ENCODE results near the gene ECI1.

The ECI1 gene

DNA sequence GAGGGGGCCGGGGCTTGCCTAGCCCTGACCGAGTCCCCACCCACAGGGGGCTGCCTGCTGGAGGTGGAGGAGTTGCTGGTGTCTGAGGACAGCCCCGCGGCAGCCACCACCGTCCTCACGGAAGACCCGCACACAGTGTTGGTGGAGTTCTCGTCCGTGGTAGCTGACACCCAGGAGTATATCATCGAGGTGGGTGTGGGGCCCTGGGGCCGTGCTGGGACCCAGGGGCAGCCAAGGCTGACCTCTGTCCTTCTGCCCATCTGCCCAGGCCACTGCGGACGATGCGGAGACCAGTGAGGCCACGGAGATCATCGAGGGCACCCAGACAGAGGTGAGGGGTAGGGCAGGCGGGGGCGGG, 16.6 kb downstream of the ECI1 start:
- no peak overlapping the region for H3K4me3 ChIP-seq (ENCODE audit: low read depth, low read length)

DNA sequence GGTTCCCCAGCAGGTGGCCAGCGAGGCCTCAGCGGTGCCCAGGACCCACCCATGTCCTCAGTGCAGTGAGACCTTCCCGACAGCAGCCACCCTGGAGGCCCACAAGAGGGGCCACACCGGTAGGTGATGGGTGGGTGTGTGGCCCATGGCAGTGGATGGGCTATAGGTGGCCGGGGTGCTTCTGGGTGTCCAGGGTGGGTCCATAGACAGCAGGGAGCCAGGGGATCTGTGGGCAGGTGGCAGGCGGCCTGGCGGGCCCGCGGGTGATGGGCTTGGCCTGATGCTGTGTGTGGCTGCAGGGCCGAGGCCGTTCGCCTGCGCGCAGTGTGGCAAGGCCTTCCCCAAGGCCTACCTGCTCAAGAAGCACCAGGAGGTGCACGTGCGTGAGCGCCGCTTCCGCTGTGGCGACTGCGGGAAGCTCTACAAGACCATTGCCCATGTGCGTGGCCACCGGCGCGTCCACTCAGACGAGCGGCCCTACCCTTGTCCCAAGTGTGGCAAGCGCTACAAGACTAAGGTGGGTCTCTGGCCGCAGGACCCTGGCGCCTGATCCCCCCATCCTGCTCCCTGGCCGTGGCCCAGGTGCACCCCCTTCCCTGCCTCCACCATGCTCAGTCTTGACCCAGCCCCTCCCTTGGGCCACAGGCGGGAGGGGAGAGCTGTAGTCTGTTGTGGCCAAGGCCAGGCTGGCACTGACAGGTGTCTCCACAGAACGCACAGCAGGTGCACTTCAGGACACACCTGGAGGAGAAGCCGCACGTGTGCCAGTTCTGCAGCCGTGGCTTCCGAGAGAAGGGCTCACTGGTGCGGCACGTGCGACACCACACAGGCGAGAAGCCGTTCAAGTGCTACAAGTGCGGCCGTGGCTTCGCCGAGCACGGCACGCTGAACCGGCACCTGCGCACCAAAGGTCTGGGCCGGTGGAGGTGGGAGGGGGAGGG, 17.2 kb downstream of the ECI1 start:
- H3K4me3 ChIP-seq (ENCODE audit: low read depth, low read length), result no peak overlapping the region

DNA sequence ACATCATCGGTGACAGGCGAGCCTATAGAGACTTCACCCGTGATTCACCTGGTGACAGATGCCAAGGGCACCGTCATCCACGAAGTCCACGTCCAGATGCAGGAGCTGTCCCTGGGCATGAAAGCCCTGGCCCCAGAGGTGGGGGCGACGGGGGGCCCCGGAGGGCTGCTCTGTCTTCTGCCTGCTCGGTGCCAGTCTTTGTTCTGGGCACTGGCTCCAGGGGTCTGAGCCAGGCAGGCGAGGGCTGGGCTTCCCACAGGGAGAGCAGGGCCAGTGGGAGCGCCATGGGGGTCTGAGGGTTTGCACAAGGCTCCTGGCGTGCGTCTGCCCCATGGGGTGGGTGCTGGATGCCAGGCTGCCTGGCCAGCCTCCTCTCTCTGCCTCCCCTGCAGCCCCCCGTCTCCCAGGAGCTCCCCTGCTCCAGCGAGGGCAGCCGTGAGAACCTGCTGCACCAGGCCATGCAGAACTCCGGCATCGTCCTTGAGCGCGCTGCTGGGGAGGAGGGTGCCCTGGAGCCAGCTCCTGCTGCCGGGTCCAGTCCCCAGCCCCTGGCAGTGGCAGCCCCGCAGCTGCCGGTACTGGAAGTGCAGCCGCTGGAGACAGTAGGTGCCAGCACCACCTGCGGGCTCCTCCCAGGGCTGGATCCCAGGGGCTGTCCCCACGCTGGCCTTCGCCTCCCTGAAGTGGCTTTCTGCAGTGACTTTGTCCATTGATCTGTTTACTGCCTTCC, 18.2 kb downstream of the ECI1 start:
- no peak overlapping the region for H3K4me3 ChIP-seq (ENCODE audit: low read depth, low read length)

DNA sequence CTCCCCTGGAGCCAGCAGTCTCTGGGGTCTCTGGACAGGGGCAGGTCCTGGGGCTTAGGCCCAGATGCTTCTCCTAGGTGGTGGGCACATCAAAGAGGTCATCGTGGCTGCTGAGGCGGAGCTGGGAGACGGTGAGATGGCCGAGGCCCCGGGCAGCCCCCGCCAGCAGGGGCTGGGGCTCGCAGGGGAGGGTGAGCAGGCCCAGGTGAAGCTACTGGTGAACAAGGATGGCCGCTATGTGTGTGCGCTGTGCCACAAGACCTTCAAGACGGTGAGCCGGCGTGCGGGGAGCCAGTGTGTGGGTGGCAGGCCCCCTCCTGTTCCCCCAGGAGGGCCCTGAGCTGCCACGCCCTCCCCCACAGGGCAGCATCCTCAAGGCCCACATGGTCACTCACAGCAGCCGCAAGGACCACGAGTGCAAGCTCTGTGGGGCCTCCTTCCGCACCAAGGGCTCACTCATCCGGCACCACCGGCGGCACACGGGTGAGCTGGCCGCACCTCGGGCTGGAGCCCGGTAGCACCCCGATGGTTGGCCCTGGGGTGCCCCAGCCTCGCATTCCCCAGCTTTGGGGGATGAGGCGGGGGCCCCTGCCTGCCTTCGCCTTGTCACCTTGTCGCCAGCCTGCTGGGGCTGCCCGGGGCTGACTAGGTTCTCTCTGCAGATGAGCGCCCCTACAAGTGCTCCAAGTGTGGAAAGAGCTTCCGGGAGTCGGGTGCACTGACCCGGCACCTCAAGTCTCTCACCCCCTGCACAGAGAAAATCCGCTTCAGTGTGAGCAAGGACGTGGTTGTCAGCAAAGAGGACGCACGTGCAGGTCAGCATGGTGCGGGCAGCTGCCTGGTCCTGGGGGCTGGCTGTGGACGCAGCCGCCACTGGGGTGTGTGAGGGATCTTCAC, 19.0 kb downstream of the ECI1 start:
- H3K4me3 ChIP-seq (ENCODE audit: low read depth, low read length), result no peak overlapping the region

DNA sequence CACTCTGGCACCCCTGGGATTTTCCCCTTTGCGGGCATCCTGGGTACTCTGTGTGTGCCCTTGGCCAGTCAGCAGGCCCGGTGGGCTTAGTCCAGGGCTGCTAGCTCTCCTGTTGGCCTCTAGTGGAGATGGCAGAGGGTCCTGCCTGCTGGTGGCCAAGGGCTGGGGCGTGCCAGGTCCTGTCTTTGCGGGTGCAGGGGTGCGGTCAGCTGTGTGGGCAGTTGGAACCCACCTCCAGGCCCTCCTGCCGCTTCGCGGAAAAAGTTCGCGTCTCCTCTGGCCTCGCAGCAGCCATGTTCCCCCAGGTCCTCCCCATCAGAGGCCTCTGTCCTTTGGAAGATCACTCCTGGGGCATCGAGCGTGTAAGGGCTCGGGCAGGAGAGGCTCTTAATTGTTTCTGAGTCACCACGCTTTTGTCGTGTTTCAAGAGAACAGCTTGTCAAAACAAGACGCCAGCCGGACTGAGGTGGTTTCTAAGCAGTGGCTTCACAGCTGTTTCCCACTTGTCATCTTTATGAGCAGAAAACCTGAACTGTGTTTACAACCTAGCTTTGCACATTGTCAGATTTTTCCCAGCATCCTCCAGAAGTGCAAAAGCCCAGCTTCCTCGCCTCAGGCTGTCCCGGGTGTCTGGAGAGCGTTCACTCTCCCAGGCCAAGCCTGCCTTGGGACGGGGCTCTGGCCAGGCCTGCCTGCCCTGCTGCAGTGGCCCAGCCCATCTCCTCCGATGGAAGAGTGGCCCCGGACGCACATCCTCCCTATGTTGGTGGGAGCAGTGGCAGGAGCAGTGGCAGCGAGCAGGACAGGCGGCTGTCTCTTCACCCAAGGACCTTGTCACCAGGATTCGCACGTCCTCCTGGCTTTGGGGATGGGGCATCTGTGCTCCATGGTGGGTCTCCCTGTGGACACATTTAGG, 20.1 kb downstream of the ECI1 start:
- H3K4me3 ChIP-seq (ENCODE audit: low read depth, low read length), result no peak overlapping the region

DNA sequence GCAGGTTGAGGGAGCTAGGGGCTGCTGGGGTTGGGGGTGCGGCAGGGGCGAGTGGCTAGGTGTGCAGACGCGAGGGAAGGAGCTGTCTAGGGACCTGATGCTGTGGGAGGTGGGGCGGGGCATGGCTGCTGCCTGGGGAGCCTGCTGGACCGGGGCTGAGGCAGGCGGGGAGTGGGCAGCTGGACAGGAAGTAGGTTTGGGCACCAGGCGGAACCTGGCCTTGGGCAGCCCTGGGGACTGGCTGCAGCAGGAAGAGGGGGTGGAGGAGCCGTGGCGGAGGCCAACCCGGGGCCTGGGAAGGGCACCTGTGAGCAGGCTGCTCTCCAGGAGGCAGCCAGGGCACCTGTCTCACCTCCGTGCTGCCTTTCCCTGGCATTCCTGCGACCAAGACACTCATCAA, 21.0 kb downstream of the ECI1 start:
- no peak overlapping the region for H3K4me3 ChIP-seq (ENCODE audit: low read depth, low read length)

DNA sequence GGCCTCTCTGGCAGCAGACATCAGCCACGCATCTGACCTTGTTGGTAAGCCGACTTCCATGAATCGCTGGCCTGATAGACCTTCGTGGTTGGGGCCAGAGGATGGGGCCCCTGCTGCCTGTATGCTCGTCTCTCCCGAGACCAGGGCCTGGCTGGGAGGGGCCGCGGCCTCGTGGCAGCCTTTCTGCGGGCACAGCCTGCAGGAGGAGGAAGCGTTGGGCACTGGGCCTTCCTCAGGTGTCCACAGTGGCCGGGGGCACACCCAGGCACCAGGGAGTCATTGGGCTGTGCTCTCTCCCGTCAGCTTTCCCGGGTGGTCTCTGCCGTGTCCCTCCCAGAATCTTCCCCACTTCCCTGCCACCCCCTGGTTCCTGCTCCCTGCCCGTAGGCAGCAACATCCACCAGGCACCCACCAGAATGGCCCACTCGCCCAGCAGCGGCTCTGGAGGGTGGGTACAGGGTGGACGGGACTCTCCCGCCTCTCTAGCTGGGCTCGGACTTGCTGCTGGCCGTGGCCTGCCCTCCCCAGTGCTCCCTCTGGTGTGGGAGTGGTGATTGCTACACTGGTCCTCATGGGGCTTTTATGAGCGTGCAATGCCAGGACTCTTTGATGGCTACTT, 21.6 kb downstream of the ECI1 start:
- no peak overlapping the region for H3K4me3 ChIP-seq (ENCODE audit: low read depth, low read length)

DNA sequence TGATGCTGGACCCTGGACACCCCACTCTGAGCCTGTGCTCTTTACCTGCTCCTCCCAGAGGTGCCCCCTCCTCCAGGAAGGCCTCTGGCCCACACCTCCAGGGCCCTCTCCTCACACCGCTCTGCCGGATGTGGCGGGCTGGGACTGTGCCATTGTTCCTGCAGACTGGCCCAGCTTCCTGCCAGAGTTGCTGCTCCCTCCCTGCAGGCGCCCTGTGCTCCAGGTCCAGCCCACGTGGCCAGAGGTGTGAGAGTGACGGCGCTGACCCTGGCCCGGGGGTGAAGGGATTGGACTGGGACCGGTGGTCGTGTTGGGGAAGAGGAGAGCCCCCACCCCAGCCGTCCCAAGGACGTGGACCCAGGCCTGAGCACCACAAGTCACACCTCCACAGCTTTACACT, 22.3 kb downstream of the ECI1 start:
- no peak overlapping the region for H3K4me3 ChIP-seq (ENCODE audit: low read depth, low read length)

DNA sequence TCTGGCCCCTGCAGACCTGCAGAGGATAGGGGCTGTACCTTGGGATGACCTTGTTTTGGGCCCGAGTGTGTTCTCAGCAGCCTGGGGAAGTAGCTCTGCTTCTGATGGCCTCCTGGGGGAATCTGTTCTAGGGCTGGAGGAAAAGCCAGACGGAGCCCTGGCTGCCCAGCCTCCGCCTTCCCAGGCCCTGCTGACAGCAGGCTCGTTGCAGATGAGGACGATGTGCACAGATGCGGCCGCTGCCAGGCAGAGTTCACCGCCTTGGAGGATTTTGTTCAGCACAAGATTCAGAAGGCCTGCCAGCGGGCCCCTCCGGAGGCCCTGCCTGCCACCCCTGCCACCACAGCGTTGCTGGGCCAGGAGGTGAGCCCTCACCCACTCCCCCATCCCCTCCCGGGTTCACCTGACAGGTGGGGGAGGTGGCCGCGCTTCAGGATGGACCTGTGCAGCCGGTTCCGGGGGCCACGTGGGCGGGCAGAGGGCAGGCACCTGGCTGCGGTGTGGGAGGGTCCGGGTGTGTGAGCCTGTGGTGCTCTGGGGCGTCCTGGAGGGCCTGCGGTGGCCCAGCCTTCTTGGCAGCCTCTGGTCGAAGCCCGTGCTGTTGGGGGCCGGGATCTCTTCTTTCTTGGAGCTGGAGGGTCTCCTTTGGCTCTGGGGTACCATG, 23.1 kb downstream of the ECI1 start:
- H3K4me3 ChIP-seq (ENCODE audit: low read depth, low read length), result no peak overlapping the region

DNA sequence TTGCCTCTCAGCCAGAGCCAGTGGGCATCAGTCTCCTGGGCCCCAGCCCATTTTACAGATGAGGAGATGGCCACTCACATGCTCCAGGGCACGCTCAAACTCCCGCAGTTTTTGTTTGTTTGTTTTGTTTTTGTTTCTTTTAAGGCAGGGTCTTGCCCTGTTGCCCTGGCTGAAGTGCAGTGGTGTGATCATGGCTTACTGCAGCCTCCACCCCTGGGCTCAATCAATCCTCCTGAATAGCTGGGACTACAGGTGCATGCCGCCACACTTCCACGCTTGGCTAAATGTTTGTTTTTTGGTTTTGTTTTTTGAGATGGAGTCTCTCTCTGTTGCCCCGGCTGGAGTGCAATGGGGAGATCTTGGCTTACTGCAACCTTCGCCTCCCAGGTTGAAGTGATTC, 24.5 kb downstream of the ECI1 start:
- no peak overlapping the region for H3K4me3 ChIP-seq (ENCODE audit: low read depth, low read length)

DNA sequence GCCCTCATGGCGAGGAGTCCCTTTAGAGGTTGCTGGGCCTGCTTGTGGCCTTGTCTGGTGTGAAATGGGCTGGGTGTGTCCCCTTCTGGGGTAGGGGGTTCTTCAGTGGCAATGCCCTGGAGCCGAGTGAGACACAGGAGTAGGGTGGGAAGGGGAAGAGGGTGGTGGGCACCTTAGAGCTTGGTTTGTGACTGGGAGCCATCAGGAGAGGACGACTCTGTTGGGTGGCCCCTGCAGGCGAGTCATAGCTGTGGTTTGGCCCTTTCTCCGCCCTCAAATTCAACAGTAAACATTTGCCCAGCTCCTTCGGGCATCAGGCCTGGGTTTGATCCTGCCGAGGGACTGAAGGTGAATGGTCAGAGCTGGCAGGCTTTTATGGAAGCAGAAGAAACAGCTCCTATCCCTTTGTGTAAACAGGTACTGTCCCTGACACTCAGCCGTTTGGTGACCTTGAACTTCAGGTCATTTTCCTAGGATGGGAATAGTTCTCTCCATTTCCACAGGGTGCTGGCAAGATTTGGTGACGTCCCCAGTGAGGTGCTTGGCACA, 25.1 kb downstream of the ECI1 start:
- H3K4me3 ChIP-seq (ENCODE audit: low read depth, low read length), result no peak overlapping the region

DNA sequence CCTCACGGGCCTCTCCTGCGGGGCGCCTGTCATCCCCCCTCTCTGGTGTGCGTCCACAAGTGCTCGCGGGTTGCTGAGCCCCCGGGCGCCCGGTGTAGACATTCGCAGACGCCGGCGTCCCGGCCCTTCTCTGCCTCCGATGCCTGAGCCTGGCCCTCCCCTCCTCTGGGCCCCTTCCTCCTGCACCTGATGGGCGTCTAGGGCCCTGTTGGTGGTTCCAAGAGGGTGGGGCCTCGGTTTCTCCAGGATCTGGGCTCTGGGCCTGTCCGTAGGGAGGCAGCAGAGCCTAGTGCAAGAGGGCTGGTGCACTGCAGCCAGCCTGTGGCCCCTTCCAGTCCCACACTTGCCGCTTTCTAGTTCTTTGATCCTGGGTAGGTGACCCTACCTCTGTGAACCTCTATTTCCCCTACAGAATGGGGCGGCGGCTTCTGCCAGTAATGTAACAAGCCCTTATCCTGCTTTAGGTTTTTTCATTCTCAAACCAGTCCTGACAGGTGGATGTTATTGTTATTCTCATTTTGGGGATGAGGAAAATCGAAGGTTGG, 27.4 kb downstream of the ECI1 start:
- peak overlapping the region; percentile 82 for H3K4me3 ChIP-seq (ENCODE audit: low read depth, low read length)

DNA sequence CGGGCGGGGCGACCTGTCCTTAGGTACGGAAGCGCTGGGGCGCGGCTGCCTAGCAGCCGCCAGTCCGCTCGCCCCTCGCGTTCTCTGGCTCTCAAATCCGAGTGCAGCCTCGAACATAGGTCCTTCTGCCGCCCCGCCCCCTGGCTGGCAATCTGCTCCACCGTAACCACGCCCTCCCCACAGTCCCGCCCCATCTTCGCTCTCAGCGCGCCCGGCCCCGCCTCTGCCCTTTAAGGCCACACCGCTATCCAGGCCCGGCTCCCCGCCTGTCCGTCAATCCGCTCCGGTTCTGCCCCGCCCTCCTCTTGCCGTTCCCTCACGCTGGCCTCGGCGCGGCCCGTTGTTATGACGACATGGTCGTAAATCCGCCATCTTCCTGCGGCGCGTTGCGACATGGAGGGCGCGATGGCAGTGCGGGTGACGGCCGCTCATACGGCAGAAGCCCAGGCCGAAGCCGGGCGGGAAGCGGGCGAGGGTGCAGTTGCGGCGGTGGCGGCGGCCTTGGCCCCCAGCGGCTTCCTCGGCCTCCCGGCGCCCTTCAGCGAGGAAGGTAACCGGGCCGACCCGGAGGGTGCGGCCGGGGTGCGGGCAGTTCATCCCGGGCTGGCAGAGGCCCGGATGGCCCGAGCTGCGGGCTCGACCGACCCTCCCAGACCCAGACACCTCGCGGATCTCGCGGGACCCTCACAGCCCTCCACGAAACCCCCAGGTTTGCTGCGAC, 28.0 kb downstream of the ECI1 start, which contains the start of gene E4F1:
Gene E4F1, plus strand, starts transcription at position 371 of the 721 bp plus-strand sequence. Its CDS starts 23 bp downstream, at position 394.
- peak within 1 kb of the TSS; percentile 82 for H3K4me3 ChIP-seq (ENCODE audit: low read depth, low read length)

DNA sequence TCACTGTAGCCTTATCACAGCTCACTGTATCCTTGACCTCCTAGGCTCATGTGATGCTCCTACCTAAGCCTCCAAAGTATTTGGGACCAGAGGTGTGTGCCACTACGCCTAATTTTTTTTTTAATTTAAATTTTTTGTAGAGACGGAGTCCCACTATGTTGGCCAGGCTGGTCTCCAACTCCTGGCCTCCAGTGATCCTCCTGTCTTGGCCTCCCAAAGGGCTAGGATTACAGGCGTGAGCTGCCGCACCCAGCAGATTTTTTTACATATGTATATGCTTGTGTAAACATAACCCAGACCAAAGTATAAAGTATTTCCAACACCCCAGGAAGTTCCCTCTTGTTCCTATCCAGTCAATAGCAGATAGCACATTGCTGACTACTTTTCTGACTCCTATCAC, 35.1 kb downstream of the ECI1 start:
- H3K4me3 ChIP-seq (ENCODE audit: low read depth, low read length), result no peak overlapping the region

DNA sequence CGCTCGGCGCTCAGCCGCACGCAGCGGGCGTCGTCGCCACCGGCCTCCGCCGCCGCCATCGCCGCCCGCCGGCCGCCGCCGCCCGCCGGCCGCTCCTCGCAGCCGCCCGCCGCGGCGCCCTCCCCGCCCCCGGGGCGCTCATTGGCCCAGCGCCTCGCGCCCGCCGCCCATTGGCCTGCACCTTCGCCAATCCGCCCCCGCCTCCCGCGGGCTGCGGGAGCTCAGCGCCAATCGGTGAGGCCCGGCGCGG, 36.7 kb downstream of the ECI1 start, which contains the start of gene PGP:
Gene PGP, minus strand, starts transcription at position 122 of the 250 bp plus-strand sequence. Its CDS starts 63 bp downstream, at position 59.
- H3K4me3 ChIP-seq (ENCODE audit: low read depth, low read length), result peak within 1 kb of the TSS; percentile 90

DNA sequence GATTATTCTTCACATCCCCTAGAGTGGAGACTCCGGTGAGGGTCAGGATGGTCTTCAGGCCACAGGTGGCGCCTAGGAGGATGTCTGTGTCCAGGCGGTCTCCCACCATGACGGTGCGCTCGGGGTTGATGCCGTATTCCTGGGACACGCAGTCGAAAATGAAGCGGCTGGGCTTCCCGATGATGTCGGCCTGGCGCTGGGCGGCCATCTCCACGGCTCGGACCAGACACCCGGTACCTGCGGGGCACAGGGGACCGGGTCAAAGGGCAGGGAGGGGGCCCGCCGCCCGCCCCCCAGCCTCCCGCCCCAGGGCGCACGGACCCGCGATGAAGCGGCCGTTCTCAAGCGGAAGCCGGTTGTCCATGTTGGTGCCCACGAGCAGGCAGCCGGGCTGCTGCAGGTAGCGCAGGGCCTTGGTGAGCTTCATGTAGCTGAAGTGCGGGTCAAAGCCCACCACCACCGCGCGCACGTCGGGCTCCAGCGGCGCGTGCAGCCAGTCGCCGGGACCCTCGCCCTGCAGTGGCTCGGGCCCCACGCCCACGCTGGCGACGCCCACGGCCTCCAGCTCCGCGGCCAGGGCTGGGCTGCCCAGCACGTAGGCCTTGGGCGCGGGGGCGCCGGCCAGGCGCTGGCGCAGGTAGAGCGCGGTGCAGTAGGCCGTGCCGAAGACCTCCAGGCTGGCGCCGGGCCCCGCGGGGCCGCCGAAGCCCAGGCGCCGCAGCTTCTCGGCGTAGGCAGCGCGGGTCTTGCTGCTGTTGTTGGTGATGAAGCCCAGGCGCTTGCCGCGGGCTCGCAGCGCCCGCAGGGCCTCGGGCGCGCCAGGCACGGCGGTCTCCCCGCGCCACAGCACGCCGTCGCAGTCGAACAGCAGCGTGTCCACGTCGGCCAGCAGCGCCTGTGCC, 37.3 kb downstream of the ECI1 start:
- peak overlapping the region; percentile 90 for H3K4me3 ChIP-seq (ENCODE audit: low read depth, low read length)

Measured in iPS-11a (cell line).